GM10266 (cell line): Measurements from ENCODE around the gene AMPH.

Experiments
- DNase-seq: peaks from one replicate; pipeline ENCODE4 v3.0.0; 2012; ENCODE audit errors: extremely low spot score
- CTCF ChIP-seq: IDR thresholded peaks from 2 replicates; pipeline ENCODE4 v1.5.1; 2012; ENCODE audit warnings: mild to moderate bottlenecking, low read depth; ENCODE audit not compliant: control insufficient read depth, insufficient read depth; ENCODE audit errors: missing control alignments

The AMPH gene

GRCh38 chr7:38502289-38502688 is 128.9 kb downstream of the AMPH start:
- no peak for TF ChIP-seq CTCF
- DNase-seq: no peak

GRCh38 chr7:38492010-38492409 is 139.2 kb downstream of the AMPH start:
- TF ChIP-seq CTCF: no peak
- DNase-seq: no peak

- no peak for TF ChIP-seq CTCF
- DNase-seq: no peak
These were observed 148.7 kb downstream of the AMPH start for GRCh38 chr7:38482521-38482920.

- no peak for TF ChIP-seq CTCF
- no peak for DNase-seq
These were observed 149.8 kb downstream of the AMPH start for GRCh38 chr7:38481401-38481800.

DNA sequence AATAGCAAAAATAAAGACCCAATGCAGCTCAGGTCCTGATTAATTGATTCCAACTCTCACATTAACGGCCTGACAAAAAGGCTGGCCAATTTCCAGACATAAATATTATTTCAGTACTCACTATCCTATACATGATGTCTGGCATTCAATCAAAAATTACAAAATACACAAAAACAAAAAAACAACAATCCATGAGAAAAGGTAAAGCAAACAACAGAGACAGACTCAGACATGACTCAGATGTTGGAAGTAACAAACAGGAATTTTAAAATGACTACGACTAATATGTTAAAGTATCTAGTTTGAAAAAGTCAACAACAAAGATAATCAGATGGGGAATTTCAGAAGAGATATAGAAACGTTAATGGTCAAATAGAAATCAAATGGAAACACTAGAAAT is 152.8 kb downstream of the AMPH start:
- TF ChIP-seq CTCF: no peak
- DNase-seq: no peak

DNA sequence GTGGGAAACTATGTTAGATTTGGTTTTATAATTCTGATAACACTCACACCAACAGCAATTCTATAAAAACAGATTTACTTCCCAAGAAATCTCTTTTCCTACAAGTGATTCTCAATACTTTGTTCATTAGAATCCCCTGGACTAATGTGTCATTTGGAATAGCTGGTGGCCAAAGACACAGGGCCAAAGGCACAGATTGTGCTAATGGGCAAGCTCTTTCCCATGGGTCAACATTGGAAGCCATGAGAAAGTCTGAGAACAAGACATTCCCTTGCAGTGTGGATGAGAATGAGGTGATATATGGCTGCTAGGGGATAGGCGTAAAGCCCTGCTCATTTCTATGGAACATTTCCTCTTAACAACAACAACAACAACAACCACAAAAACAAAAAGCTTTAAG is 153.8 kb downstream of the AMPH start:
- no peak for DNase-seq
- no peak for TF ChIP-seq CTCF

GRCh38 chr7:38476764-38477163 is 154.4 kb downstream of the AMPH start:
- no peak for DNase-seq
- TF ChIP-seq CTCF: no peak

DNA sequence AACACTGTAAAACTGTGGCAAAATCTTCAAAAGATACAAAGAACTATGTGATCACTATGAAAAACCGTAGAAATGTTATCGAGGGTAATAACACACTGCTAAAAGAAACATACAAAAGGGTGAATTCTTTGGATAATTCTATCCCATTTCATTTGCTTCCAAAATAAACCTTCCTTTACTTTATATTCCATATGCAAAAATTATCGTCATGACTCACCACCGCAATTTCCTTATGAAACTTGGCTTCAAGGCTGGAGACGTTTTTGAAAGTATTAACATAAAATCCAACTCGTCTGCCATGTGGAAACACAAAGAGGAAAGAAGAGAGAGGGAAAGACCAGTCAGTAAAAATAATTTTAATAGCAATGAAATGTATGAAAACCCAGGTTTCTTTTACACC is 165.2 kb downstream of the AMPH start:
- no peak for TF ChIP-seq CTCF
- DNase-seq: no peak
